HEK293 (cell line): ENCODE data around the gene DENND1A.

Source experiments
- CTCF ChIA-PET: fragments of 350-600 bp; formaldehyde crosslinking; extraction: SDS; loops from one replicate; lab custom pipeline; 2021; ENCODE audit warnings: antibody characterized with exemption; lab: Yijun Ruan, JAX
- POLR2A ChIA-PET: fragments of 300-600 bp; formaldehyde crosslinking; extraction: SDS; loops from one replicate; lab custom pipeline; 2020; ENCODE audit warnings: antibody characterized with exemption, inconsistent platforms; lab: Yijun Ruan, JAX
- H3K27ac ChIP-seq: fragments of 200-500 bp; sonication (Bioruptor generic); 2 replicates; pipeline ENCODE4 v1.5.1; 2014; ENCODE audit warnings: low read depth, low read length, control low read depth, inconsistent platforms; ENCODE audit errors: extremely low read depth
- H3K36me3 ChIP-seq, 2 experiments: fragments of 200-500 bp in 1 of 2; sonication (Bioruptor generic) in 1 of 2; 1 replicate in 1 of 2; 2 replicates in 1 of 2; pipeline ENCODE4 v1.5.1; 2014 to 2017; ENCODE audit warnings: inconsistent platforms in 2 of 2, low read length in 2 of 2; ENCODE audit not compliant: control insufficient read depth in 2 of 2, insufficient read depth in 1 of 2
- H3K4me1 ChIP-seq: fragments of 200-500 bp; sonication (Bioruptor generic); 2 replicates; pipeline ENCODE4 v1.5.1; 2014; ENCODE audit warnings: mild to moderate bottlenecking, low read length, inconsistent platforms; ENCODE audit not compliant: control insufficient read depth, insufficient read depth
- H3K4me3 ChIP-seq: 2 replicates; pipeline ENCODE4 v1.5.1; 2011; ENCODE audit warnings: low read depth, mild to moderate bottlenecking, control low read depth, low read length, moderate library complexity
- H3K9me3 ChIP-seq: fragments of 200-500 bp; sonication (Bioruptor generic); 2 replicates; pipeline ENCODE4 v1.5.1; 2014; ENCODE audit warnings: low read depth, low read length, inconsistent platforms; ENCODE audit not compliant: control insufficient read depth, insufficient read depth
- MZF1 ChIP-seq: fragments of 450-650 bp; formaldehyde crosslinking; IDR thresholded peaks from 2 replicates; pipeline ENCODE4 v1.5.1; 2017; ENCODE audit warnings: missing biosample characterization, missing genetic modification characterization, borderline replicate concordance
- PRDM6 ChIP-seq: fragments of 450-650 bp; formaldehyde crosslinking; IDR thresholded peaks from 2 replicates; pipeline ENCODE4 v1.5.1; 2017; ENCODE audit warnings: missing biosample characterization, missing genetic modification characterization
- SETDB1 ChIP-seq: IDR thresholded peaks from one replicate; pipeline ENCODE4 v1.6.1; 2017; ENCODE audit warnings: mild to moderate bottlenecking, low read length, moderate library complexity, mixed read lengths; ENCODE audit not compliant: insufficient read length
- ZBTB1 ChIP-seq: fragments of 450-650 bp; formaldehyde crosslinking; IDR thresholded peaks from 2 replicates; pipeline ENCODE4 v1.5.1; 2016; ENCODE audit warnings: missing biosample characterization, missing genetic modification characterization
- ZBTB11 ChIP-seq: fragments of 450-650 bp; formaldehyde crosslinking; conservative IDR thresholded peaks from 2 replicates; pipeline ENCODE4 v1.5.1; 2016; ENCODE audit warnings: low read depth, missing biosample characterization, missing genetic modification characterization
- ZFP3 ChIP-seq: fragments of 450-650 bp; formaldehyde crosslinking; IDR thresholded peaks from 2 replicates; pipeline ENCODE4 v1.5.1; 2016; ENCODE audit warnings: low read depth, missing biosample characterization, missing genetic modification characterization
- ZNF112 ChIP-seq: fragments of 450-650 bp; formaldehyde crosslinking; IDR thresholded peaks from 2 replicates; pipeline ENCODE4 v1.5.0; 2017; ENCODE audit warnings: missing biosample characterization, missing genetic modification characterization
- ZNF121 ChIP-seq: fragments of 450-650 bp; formaldehyde crosslinking; IDR thresholded peaks from 2 replicates; pipeline ENCODE4 v1.5.1; 2016; ENCODE audit warnings: missing biosample characterization, missing genetic modification characterization
- ZNF132 ChIP-seq: fragments of 450-650 bp; formaldehyde crosslinking; IDR thresholded peaks from 2 replicates; pipeline ENCODE4 v1.5.1; 2017; ENCODE audit warnings: missing biosample characterization, missing genetic modification characterization, borderline replicate concordance
- ZNF239 ChIP-seq: fragments of 450-650 bp; formaldehyde crosslinking; IDR thresholded peaks from 2 replicates; pipeline ENCODE4 v1.5.1; 2016; ENCODE audit warnings: missing biosample characterization, missing genetic modification characterization
- ZNF280C ChIP-seq: fragments of 450-650 bp; formaldehyde crosslinking; IDR thresholded peaks from 2 replicates; pipeline ENCODE4 v1.5.1; 2016; ENCODE audit warnings: missing biosample characterization, missing genetic modification characterization
- ZNF48 ChIP-seq: fragments of 450-650 bp; formaldehyde crosslinking; IDR thresholded peaks from 2 replicates; pipeline ENCODE4 v1.5.1; 2016; ENCODE audit warnings: missing biosample characterization, missing genetic modification characterization
- ZNF529 ChIP-seq: fragments of 450-650 bp; formaldehyde crosslinking; IDR thresholded peaks from 2 replicates; pipeline ENCODE4 v1.5.1; 2017; ENCODE audit warnings: missing genetic modification characterization, missing biosample characterization; ENCODE audit not compliant: insufficient replicate concordance
- ZNF623 ChIP-seq: fragments of 450-650 bp; formaldehyde crosslinking; IDR thresholded peaks from 2 replicates; pipeline ENCODE4 v1.5.1; 2016; ENCODE audit warnings: missing biosample characterization, missing genetic modification characterization
- ZNF639 ChIP-seq: fragments of 450-650 bp; formaldehyde crosslinking; IDR thresholded peaks from 2 replicates; pipeline ENCODE4 v1.5.1; 2016; ENCODE audit warnings: missing biosample characterization, missing genetic modification characterization
- ZNF701 ChIP-seq: fragments of 450-650 bp; formaldehyde crosslinking; IDR thresholded peaks from 2 replicates; pipeline ENCODE4 v1.5.1; 2016; ENCODE audit warnings: missing biosample characterization, missing genetic modification characterization
- ZNF792 ChIP-seq: fragments of 450-650 bp; formaldehyde crosslinking; IDR thresholded peaks from 2 replicates; pipeline ENCODE4 v1.5.1; 2016; ENCODE audit warnings: missing biosample characterization, missing genetic modification characterization
- ZSCAN18 ChIP-seq: fragments of 450-650 bp; formaldehyde crosslinking; IDR thresholded peaks from 2 replicates; pipeline ENCODE4 v1.5.1; 2016; ENCODE audit warnings: missing biosample characterization, missing genetic modification characterization

DENND1A gene

GRCh38 chr9:123342247-123342646 is 587.7 kb downstream of the DENND1A start:
- ChIA-PET CTCF (no interaction called here), POLR2A (no interaction called here)
- Histone ChIP-seq H3K9me3 (no peaks in the 10 kb centered on the region), H3K36me3 (no peaks in the 10 kb centered on the region), H3K4me3 (no peak overlapping the region), H3K27ac (no peak overlapping the region), H3K4me1 (no peaks in the 10 kb centered on the region)
- TF ChIP-seq MZF1 (tag by site-specific recombination), result no peak
- no peak for TF ChIP-seq ZNF529 (tag by site-specific recombination)
- TF ChIP-seq ZNF48 (tag by site-specific recombination), result no peak
- no peak for TF ChIP-seq ZNF121
- no peak for TF ChIP-seq ZNF132 (tag by site-specific recombination)
- TF ChIP-seq ZNF623, result no peak
- no peak for TF ChIP-seq ZBTB11 (tag by site-specific recombination)

- Histone ChIP-seq H3K4me1 (no peaks in the 10 kb centered on the region), H3K9me3 (no peaks in the 10 kb centered on the region), H3K4me3 (no peak overlapping the region), H3K27ac (no peak overlapping the region), H3K36me3 (no peaks in the 10 kb centered on the region)
- ChIA-PET CTCF (interaction anchor here (1.8 kb wide), 1 partner anchor 8 kb away, joined by 12 read pairs; no protein-coding TSS in a partner anchor), POLR2A (no interaction called here)
- TF ChIP-seq ZBTB1 (tag by site-specific recombination) (no peak), ZNF792 (tag by site-specific recombination) (no peak), ZSCAN18 (no peak), PRDM6 (no peak), ZNF701 (no peak), ZNF639 (no peak), ZNF280C (tag by site-specific recombination) (no peak), ZNF112 (tag by site-specific recombination) (no peak), ZFP3 (tag by site-specific recombination) (no peak), SETDB1 (no peak), ZNF239 (no peak)
Measured at GRCh38 chr9:123341816-123342215, 588.1 kb downstream of the DENND1A start.
